Inferior parietal cortex (tissue), 1 donor: ENCODE results near the gene CLEC16A.
"Not testable (repeated sequence)": the region's sequence is repeated elsewhere in the genome, so short reads cannot be mapped to it uniquely, and the experiment has no call there.

Source experiments
- DNase-seq: peaks from one replicate; pipeline ENCODE4 v3.0.0-alpha.2; 2016; ENCODE audit errors: extremely low spot score

Gene CLEC16A

GRCh38 chr16:10923650-10924214 is 20.6 kb upstream of the CLEC16A start:
- no peak for DNase-seq

DNA sequence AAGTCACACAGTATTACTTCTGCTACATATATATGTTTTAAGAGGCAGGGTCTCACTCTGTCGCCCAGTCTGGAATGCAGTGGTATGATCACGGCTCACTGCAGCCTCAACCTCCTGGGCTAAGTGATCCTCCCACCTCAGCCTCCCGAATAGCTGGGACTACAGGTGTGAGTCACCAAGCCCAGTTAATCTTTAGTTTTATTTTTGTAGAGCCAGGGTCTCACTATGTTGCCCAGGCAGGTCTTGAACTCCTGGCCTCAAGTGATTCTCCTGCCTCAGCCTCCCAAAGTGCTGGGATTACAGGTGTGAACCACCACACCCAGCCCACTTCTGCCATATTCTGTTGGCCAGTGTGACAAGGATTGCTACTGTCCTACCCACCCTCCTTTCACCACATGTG is 19.1 kb upstream of the CLEC16A start:
- not testable (repeated sequence) for DNase-seq

- DNase-seq: no peak
Measured at GRCh38 chr16:10926094-10926493, 18.3 kb upstream of the CLEC16A start.

- no peak for DNase-seq
Measured at GRCh38 chr16:10926867-10927266, 17.5 kb upstream of the CLEC16A start.

DNA sequence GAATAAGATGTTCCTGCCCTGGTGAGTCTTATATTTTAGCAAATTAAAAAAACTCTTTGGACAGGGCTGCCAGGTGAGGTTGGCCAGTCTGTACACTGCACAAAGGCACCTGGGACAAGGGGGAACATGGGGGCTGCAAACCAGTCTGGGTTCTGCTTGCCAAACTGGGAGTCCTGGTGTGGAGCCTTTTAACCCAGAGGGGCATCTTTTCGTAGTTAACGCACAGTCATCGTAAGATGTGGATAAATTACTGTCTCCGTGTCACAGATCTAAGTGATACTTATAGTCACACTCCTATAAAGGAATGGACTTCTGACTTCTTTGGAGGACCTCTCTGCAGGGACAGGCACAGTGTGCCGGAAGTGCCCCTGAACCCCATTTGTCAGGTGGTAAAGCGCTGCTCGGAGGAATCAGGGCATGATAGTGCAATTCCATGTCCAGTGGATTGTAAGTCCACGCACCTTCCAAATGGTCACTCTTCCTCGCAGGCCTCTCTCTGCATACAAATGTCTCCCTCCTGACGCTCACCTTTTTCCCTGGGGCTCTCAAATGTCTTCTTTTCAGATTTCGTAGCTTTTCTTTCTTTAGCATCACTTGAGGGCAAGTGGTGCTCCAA is 16.8 kb upstream of the CLEC16A start:
- DNase-seq: no peak

DNA sequence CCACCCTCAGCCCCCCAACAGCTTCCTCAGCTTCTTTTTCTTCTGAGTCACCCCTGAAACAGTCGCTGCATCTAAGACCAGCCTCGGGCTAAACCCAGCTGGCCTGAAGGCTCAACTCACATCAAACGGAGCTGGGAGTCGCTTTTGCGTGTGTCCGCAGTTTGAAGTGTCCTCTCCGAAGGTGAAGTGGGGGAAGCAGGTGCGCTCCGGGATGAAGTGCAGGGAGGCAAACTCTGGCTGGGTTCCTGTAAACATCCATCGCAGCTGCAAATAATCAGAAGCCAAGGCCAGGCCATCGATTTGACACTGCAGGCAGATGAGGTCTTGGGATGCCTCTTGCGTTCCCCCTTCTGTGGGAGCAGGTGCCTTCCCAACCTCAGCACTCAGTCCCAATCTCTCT is 15.3 kb upstream of the CLEC16A start:
- DNase-seq: not testable (repeated sequence)

GRCh38 chr16:10929853-10930754 is 14.3 kb upstream of the CLEC16A start:
- DNase-seq: no peak

DNA sequence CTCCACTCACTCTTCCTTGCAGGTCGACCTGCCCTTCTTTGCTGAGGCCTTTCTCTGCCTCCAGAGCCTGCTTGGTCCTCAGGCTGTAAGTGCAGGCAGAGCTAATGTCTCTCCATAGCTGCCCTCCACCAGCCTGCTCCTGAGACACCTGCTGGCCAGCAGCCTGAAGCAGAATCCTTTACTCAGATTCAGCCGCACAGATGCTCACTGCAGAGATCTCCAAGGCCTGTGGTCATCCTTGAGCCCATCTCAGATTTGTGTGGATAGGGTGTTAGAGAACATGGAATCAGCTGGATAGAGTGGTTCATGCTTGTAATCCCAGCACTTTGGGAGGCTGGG is 13.6 kb upstream of the CLEC16A start:
- no peak for DNase-seq

DNA sequence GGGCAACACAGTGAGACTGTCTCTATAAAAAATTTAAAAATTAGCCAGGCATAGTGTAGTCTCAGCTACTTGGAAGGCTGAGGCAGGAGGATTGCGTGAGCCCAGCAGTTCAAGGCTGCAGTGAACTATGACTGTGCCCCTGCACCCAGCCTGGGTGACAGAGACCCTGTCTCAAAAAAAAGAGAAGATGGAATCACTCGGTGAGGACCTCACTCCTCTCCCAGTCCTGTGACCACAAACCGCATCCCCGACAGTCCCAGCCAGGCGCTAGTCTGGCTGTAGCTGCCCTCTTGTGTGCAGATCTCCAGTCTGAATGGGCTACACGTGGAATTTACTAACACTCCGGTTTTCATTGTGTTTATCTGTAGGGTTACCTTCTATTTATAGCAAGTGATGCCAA is 13.2 kb upstream of the CLEC16A start:
- no peak for DNase-seq

DNA sequence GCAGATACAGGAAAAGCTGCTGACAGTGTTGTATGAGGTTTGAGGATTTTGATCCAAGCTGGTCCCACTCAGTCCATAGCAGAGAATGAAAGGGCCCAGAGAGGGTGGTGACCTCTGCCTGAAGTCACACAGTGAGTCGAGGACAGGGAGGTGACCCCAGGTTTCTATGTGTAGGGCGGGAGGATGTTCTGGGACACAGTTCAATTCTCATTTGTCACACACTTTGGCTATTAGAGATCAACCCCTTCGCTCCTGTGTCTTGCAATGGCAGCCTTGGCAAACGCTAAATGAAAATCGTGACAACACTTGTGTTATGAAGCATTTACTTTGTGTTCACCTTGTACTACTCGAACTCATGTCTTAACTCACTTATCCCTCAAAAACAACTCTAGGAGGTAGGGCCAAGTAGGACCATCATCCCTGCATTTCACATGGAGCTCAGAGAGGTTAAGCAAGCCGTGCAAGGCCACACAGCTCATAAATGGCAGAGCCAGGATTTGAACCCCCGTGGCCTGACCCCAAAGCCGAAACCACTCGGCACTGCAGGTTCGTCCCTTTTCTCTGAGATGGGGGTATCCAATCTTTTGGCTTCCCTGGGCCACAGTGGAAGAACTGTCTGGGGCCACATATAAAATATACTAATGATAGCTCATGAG is 12.3 kb upstream of the CLEC16A start:
- DNase-seq: no peak

DNA sequence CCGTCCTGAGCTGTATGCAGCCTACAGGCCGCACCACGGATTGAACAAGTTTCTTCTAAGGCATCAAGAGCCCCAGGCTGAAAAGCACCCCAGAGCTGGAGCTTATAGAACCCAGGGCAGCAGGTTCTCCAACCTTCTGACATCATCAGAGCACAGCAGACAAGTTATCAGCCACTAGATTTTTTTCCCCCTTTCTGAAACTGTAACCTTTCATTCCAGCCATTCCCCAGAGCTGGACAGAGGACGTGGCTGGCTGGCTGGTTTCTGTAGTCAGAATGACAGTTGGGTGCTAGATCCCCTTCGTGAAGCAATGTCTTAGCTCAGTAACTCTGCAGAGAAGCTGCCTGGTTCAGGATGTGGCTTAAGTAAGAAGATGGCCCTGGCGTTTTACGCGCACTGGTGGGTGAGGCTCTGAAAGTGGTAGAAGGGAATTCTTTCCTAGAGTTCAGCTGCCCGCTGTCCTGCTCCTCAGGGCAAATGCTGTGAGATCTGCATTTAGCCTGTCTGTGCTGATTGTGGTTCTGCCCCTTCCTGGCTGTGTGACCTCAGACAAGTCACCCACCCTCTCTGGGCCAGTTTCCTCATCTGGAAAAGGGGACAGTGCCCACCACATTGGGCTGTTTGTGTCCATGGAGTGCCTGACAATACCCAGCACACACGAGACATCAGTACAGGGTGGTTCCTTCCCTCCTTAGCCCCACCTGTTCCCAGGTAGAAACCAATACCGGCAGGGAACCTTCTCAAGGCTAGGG is 11.2 kb upstream of the CLEC16A start:
- DNase-seq: no peak

DNA sequence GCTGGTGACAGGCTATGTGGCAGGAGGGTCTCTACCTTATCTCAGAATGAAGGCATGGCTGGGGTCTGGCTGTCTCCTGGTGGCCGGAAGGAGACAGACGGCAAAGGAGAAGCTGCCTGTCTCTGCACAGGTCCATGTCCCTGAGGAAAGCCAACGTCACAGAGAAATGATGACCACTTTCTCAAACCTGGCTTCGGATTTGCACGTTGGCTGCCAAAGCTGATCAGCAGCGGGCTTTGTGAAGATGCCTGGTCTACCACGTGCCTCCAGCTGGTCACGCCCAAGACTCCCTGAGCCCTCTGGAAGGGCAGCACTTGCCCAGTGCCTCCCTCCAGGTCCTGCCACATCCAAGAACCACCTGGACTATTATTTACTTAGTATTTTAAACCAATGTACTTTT is 10.5 kb upstream of the CLEC16A start:
- DNase-seq: no peak

DNA sequence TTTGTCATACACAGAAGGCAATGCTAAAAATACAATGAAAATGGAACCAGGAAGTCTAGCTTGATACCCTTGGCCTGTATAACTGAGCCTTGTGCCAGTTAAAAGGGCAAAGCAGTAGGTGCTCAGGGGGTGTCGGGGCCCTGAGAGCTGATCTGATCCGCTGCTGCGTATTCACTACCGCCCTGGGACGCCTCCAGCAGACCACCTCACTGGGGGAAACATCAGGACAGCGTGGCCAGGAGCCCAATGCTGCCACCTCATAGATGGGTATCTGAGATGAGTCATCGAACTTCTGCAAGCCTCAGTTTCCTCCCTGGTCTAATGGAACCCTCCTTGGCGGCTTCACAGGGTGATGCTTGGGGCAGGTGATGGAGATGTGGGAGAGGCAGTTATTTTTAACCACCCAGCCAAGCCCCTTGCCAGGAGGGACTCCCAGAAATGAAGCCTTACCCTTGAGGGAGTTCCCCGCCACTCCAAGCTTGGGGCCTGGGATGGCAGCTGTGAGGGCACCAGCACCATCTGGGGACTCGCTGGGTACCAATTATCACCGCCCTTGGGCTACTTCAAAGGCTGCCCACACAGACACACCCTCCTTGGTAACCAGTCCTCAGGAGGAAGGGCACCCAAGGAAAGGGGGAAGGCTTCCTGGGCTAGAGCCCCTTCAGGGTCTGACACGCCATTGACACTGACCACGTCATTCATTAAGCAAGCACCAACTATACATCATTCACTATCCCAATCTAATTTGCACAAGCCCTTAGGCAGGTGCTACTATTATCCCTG is 9.8 kb upstream of the CLEC16A start:
- no peak for DNase-seq

DNA sequence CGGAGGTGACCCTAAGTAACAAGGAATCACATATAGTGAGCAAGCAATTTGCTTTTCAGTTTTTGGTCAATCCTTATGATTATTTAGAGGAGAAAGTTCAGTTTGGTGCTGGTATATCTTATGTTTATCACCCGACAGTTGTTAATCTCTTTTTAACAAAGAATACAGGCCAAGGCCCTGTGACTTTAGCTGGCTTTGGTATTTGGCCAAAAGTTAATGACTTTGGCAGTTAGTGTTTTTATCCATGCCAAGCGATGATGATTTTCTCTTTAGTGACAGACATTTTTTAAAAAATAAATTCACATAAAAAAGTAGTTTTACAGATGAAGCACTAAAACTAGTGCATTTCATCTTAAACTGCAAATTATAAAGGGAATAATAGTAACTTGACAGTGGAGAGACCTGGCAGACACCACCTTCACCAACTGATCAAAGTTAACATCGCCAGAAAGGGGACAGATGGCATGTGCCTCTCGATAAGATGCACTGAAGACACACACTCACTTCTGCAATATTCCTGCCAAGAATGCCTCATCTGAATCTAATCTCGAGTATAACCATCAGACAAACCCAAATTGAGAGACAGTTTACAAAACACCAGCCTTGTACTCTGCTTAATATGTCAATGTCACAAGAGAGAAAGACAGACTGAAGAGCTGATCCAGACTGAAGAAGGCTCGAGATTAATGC is 9.0 kb upstream of the CLEC16A start:
- no peak for DNase-seq

DNA sequence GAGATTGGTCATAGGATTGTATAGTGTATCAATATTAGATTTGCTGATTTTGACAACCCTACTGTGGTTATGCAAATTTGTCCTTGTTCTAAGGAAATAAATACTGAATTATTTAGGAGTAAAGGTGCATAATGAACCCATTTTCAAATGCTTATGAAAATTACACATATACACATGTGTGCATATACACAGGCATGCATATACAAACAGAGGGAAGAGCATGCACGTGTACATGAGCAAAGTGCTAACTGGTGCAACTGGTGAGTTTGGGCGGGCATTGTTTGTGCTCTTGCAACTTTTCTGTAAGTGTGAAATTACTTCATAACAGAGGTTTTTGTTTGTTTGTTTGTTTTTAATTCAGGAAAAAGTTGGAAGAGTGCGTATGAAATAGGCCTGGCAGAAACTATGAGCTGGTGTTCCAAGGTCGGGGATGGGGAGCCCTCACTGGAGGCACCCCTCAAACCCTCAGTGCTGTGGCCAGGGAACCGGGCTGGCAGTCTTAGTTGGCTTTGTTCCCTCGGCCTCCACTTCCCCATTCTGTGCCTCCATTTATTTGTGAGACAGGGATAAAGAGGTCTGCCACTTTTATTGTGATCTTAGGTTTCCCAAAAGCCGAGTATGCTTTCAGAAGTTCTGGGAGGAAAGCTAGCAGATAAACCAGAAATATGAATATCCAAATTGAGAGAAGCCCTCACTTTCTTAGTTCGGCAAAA is 7.9 kb upstream of the CLEC16A start:
- no peak for DNase-seq

DNA sequence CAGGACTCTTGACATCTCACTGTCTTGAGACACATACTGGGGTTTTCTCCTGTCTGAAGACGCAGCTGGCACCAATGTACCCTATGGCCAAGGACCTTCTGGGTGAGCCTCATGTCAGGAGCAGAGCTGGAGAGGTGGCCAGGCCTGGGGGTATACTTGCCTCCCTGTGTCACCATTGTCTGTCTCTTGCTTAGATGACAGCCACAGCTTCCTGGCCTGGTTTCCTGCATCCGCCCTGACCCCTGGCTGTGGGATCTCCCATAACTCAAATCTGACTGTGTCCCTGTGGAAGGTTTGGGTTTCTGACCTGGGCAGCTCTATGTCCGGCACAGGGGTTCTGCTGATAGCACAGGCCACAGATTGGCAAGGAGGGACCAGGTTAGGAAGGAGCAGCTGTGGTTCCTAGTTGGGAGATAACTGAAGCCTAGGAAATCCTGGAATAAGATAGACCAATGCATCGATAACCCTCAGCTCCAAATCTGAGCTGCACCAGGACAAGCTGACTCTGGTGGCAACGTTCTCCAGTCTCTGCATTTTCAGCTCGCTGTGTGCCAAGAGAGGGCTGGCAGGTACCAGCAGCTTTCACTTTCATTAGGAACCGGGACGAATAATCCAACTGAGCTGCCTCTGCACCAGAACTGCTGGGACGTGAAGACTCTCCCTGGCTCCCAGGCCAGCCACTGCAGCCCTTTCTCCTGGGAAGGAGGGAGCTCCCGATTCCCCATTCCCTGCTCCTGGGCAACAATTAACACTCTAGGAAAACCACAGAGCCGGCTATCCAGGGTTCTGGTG is 7.1 kb upstream of the CLEC16A start:
- DNase-seq: no peak

DNA sequence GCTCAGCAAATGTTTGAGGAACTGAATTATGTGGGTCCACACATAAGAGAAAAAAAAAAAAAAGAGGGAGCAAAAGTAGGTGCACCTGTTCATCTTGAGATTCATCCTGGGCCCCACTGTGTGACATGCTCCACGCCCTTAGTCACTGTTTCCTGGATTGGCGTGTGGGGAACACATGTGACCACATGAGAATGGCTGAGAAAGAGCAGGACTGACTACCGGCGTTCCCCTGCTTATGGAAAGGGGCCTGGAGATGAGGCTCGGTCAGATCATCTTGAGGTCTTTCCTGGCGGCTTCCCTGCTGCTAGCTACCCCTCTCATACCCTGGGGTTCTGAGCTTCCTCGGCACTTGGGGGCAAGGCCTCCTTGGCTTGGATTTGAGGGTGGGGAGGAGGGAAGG is 6.0 kb upstream of the CLEC16A start:
- DNase-seq: no peak

GRCh38 chr16:10938796-10939648 is 5.3 kb upstream of the CLEC16A start:
- DNase-seq: no peak
